Measurements from ENCODE around the gene INPP5A.

- TF ChIP-seq CTCF (IDR thresholded peaks at IDR 0.05), result no peak
- no peak for TF ChIP-seq POLR2AphosphoS5 (IDR thresholded peaks at IDR 0.05)
- no peak for TF ChIP-seq POLR2A (IDR thresholded peaks at IDR 0.05)
Observed at GRCh38 chr10:132804287-132804686, 266.7 kb downstream of the INPP5A start.
